GM04503 (cell line): Measurements from ENCODE around the gene SLC41A1.

Experiments
- DNase-seq: peaks from one replicate; pipeline ENCODE4 v3.0.0-alpha.2; 2012; ENCODE audit warnings: low read depth

The SLC41A1 gene

GRCh38 chr1:205751036-205751651, 61.9 kb downstream of the SLC41A1 start:
- no peak for DNase-seq

- DNase-seq, result peak; percentile 95
Observed at GRCh38 chr1:205750138-205751035, 62.6 kb downstream of the SLC41A1 start, which contains the start of gene NUCKS1. TSS of gene NUCKS1 (minus strand) at chr1:205750182. CDS start at chr1:205749973, 209 bp downstream.

GRCh38 chr1:205749234-205750137, 63.5 kb downstream of the SLC41A1 start:
- DNase-seq, result peak; percentile 64

- peak; percentile 64 for DNase-seq
Observed at GRCh38 chr1:205748403-205749233, 64.4 kb downstream of the SLC41A1 start.

- no peak for DNase-seq
Observed at GRCh38 chr1:205746757-205747412, 66.1 kb downstream of the SLC41A1 start.

- DNase-seq, result no peak
Observed at GRCh38 chr1:205744403-205744802, 68.6 kb downstream of the SLC41A1 start.

- DNase-seq, result no peak
Observed at GRCh38 chr1:205743977-205744376, 69.0 kb downstream of the SLC41A1 start.

GRCh38 chr1:205741681-205742080, 71.3 kb downstream of the SLC41A1 start:
- no peak for DNase-seq

GRCh38 chr1:205739348-205740160, 73.4 kb downstream of the SLC41A1 start:
- no peak for DNase-seq
